GM12878 (cell line): ENCODE measurements around the gene CAMK2A. TPM values are rescaled to one million over a fixed set of nuclear protein-coding genes. Genes with fewer than 3 reads are reported as not detected.

Experiments used
- ATAC-seq: fragments of 200-7000 bp; cut with Tn5 transposase; 3 replicates; pipeline ENCODE4 v1.9.1; 2020; ENCODE audit warnings: mild to moderate bottlenecking, moderate library complexity
- BruUV-seq: library from RNA; stranded (reverse); fragments of 400-500 nt; replicated peaks from 2 replicates; lab custom pipeline; 2021; lab: Mats Ljungman, UMichigan
- CTCF ChIA-PET: fragments of 300-600 bp; sonication (Branson Sonifier 250); formaldehyde crosslinking; extraction: SDS; loops from one replicate; lab custom pipeline; 2021; ENCODE audit warnings: inconsistent platforms; lab: Yijun Ruan, JAX
- POLR2A ChIA-PET: fragments of 350-600 bp; formaldehyde crosslinking; extraction: SDS; loops from one replicate; lab custom pipeline; 2021; ENCODE audit warnings: inconsistent platforms; lab: Charles Lee
- RAD21 ChIA-PET: fragments of 300-600 bp; sonication (Branson Sonifier 250); formaldehyde crosslinking; loops from one replicate; lab custom pipeline; 2023; ENCODE audit warnings: antibody characterized with exemption; ENCODE audit not compliant: unreplicated experiment; lab: Charles Lee
- SMC1A ChIA-PET: fragments of 300-600 bp; sonication (Branson Sonifier 250); formaldehyde crosslinking; loops from one replicate; lab custom pipeline; 2023; ENCODE audit not compliant: unreplicated experiment, uncharacterized antibody; lab: Charles Lee
- DNase-seq: peaks from one replicate; pipeline ENCODE4 v3.0.0-alpha.2; 2011; ENCODE audit warnings: low read depth, low spot score
- FAIRE-seq: peaks from 3 replicates; lab custom pipeline; 2011; peaks lifted over from hg19 to GRCh38; lab: Jason Lieb, UNC
- H2AFZ ChIP-seq: 2 replicates; pipeline ENCODE4 v1.6.0; 2011; ENCODE audit warnings: low read depth, low read length, control low read depth; ENCODE audit not compliant: control insufficient read depth
- H3K27ac ChIP-seq: 2 replicates; pipeline ENCODE4 v1.5.1; 2011; ENCODE audit warnings: control low read depth; ENCODE audit not compliant: control insufficient read depth, insufficient read depth
- H3K27me3 ChIP-seq, 2 experiments: replicated peaks in 1 of 2; 2 replicates each; pipeline versions ENCODE4 v1.6.0 to v1.6.1; 2011; ENCODE audit warnings: low read length in 1 of 2; ENCODE audit not compliant: control insufficient read depth in 2 of 2, insufficient read depth in 2 of 2
- H3K36me3 ChIP-seq, 2 experiments: 2 replicates each; pipeline ENCODE4 v1.5.1; 2011; ENCODE audit warnings: low read length in 1 of 2; ENCODE audit not compliant: control insufficient read depth in 2 of 2, insufficient read depth in 2 of 2
- H3K4me1 ChIP-seq: 2 replicates; pipeline ENCODE4 v1.6.1; 2011; ENCODE audit warnings: mild to moderate bottlenecking, low read length, moderate library complexity, mixed read lengths; ENCODE audit not compliant: control insufficient read depth, insufficient read depth
- H3K4me2 ChIP-seq: 2 replicates; pipeline ENCODE4 v1.6.0; 2011; ENCODE audit warnings: control low read depth; ENCODE audit not compliant: control insufficient read depth, insufficient read depth
- H3K4me3 ChIP-seq: fragments of 200-600 bp; sonication (generic); 2 replicates; pipeline ENCODE4 v1.5.1; 2016
- H3K79me2 ChIP-seq: 2 replicates; pipeline ENCODE4 v1.6.0; 2011; ENCODE audit warnings: low read length; ENCODE audit not compliant: control insufficient read depth, insufficient read depth
- H3K9ac ChIP-seq: 2 replicates; pipeline ENCODE4 v1.8.0; 2011; ENCODE audit warnings: low read length, control low read depth, mixed read lengths; ENCODE audit not compliant: control insufficient read depth, insufficient read depth
- H3K9me3 ChIP-seq: replicated peaks from 3 replicates; pipeline ENCODE4 v1.5.1; 2011; ENCODE audit warnings: mild to moderate bottlenecking, low read length; ENCODE audit not compliant: control insufficient read depth, insufficient read depth
- H4K20me1 ChIP-seq: 2 replicates; pipeline ENCODE4 v1.6.0; 2011; ENCODE audit not compliant: control insufficient read depth, insufficient read depth
- CHD2 ChIP-seq: IDR thresholded peaks from 2 replicates; pipeline ENCODE4 v1.6.1; 2011; ENCODE audit warnings: low read depth, low read length, improper control_type of control experiment, borderline replicate concordance
- KLF5 ChIP-seq: fragments of 450-650 bp; IDR thresholded peaks from 2 replicates; pipeline ENCODE4 v1.6.1; 2014; ENCODE audit warnings: mild to moderate bottlenecking; ENCODE audit not compliant: partially characterized antibody
- NR2F1 ChIP-seq: fragments of 450-650 bp; conservative IDR thresholded peaks from 2 replicates; pipeline ENCODE4 v1.6.1; 2017; ENCODE audit warnings: mild to moderate bottlenecking
- PRDM15 ChIP-seq: fragments of 450-650 bp; formaldehyde crosslinking; IDR thresholded peaks from 2 replicates; pipeline ENCODE4 v1.4.0; 2020; ENCODE audit warnings: mild to moderate bottlenecking, moderate library complexity
- SMC3 ChIP-seq: IDR thresholded peaks from 2 replicates; pipeline ENCODE4 v1.6.1; 2011; ENCODE audit warnings: low read length, improper control_type of control experiment, borderline replicate concordance
- WGBS: methylation state at CpG from one replicate; pipeline ENCODE4 v1.1.6; 2016; ENCODE audit warnings: low lambda C conversion rate; ENCODE audit not compliant: insufficient replicate concordance, insufficient coverage; ENCODE audit errors: missing lambda C conversion rate; 5-methylcytosine and 5-hydroxymethylcytosine counted together
- in situ Hi-C: fragments of 300-500 bp; cut with MboI; formaldehyde crosslinking; loops from 9 replicates; pipeline ENCODE4 v1.14.3; 2018; ENCODE audit warnings: mixed read lengths
- intact Hi-C: fragments of 100-400 bp; cut with micrococcal nuclease; formaldehyde crosslinking; loops from one replicate; pipeline ENCODE4 v1.14.2; 2022; ENCODE audit not compliant: unreplicated experiment
- polyA plus RNA-seq, 11 experiments: library from polyadenylated mRNA; depleted of rRNA in 4 of 11; unstranded in 6 of 11; stranded (reverse) in 5 of 11; fragments of >200 nt; fragmentation: Nextera tagmentation in 4 of 11; fragmentation: Illumina TruSeq in 1 of 11; extraction: Ambion mirVana in 4 of 11; extraction: Trizol in 1 of 11; gene quantifications; 1 replicate in 1 of 11; 2 replicates in 10 of 11; pipeline versions ENCODE4 v1.2.1 to v1.2.3, GENCODE V29; 2011 to 2016; ENCODE audit warnings: inconsistent platforms in 2 of 11, missing spikeins in 2 of 11, low read depth in 1 of 11
- total RNA-seq, 4 experiments: library from RNA; depleted of rRNA in 3 of 4; stranded (reverse); fragments of >200 nt in 3 of 4; fragmentation: Illumina TruSeq in 1 of 4; extraction: Trizol in 1 of 4; gene quantifications; 2 replicates each; pipeline versions ENCODE4 v1.2.1 to v1.2.3, GENCODE V29; 2013 to 2021
- TF ChIP-seq, protein P1 (sequence below): IDR thresholded peaks from 2 replicates; pipeline ENCODE4 v1.6.1; 2011; ENCODE audit warnings: low read depth, mild to moderate bottlenecking, low read length, moderate library complexity, borderline replicate concordance; ENCODE audit errors: extremely low read depth
- TF ChIP-seq, protein P2 (sequence below): IDR thresholded peaks from 2 replicates; pipeline ENCODE4 v1.6.1; 2011; ENCODE audit warnings: borderline replicate concordance, low read depth, mild to moderate bottlenecking, moderate library complexity, low read length; ENCODE audit not compliant: insufficient read depth, poor library complexity, severe bottlenecking

The CAMK2A gene
- total and polyA plus RNA-seq, 10 of the 15 experiments (the other 5 are each of a cell fraction or from before 2014, with no cell fraction given): 0.11 TPM; not detected in 9

DNA sequence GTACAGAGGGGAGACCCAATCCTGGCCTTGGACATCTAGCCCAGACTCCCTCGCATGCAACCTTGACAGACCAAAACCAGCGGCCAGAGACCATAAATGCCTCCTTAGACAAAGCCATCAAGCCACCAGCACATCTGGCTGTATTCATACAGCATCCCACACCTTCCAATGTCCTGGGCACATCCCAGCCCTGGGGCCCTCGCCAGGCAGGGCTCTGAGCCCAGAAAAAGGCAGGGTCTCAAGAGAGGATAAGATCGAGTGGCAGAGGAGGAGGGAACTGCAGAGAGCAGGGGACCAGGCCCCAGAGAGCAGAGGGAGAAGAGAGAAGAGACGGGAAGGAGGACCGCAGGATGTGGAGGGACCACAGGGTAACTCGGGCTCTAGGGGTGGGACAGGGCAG is 45.4 kb downstream of the CAMK2A start:
- BruUV-seq: no TSS peak
- TF ChIP-seq PRDM15 (CRISPR knock-in tag) (no peak), CHD2 (no peak), SMC3 (no peak), NR2F1 (no peak), KLF5 (no peak)
- TF ChIP-seq, protein P1, sequence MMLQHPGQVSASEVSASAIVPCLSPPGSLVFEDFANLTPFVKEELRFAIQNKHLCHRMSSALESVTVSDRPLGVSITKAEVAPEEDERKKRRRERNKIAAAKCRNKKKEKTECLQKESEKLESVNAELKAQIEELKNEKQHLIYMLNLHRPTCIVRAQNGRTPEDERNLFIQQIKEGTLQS: no peak
- TF ChIP-seq, protein P2, sequence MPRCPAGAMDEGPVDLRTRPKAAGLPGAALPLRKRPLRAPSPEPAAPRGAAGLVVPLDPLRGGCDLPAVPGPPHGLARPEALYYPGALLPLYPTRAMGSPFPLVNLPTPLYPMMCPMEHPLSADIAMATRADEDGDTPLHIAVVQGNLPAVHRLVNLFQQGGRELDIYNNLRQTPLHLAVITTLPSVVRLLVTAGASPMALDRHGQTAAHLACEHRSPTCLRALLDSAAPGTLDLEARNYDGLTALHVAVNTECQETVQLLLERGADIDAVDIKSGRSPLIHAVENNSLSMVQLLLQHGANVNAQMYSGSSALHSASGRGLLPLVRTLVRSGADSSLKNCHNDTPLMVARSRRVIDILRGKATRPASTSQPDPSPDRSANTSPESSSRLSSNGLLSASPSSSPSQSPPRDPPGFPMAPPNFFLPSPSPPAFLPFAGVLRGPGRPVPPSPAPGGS: no peak
- TF ChIP-seq, all 136 proteins: peak for 0
- H3K4me2 ChIP-seq: no peak overlapping the region
- POLR2A ChIA-PET: no interaction called here
- H3K79me2 ChIP-seq: no peaks in the 10 kb centered on the region
- no peak for DNase-seq
- H3K9me3 ChIP-seq: no peaks in the 10 kb centered on the region
- intact Hi-C loops (no loop called here), in situ Hi-C loops (no loop called here)
- H3K27me3 ChIP-seq: 0 out of 4 replicates have a peak, but pooled peaks cover 0 to 1% of the 10 kb centered on the region in 2 experiments
- SMC1A ChIA-PET: no interaction called here
- no peak overlapping the region for H3K27ac ChIP-seq
- RAD21 ChIA-PET: no interaction called here
- FAIRE-seq: no peak
- no peaks in the 10 kb centered on the region for H4K20me1 ChIP-seq
- H3K36me3 ChIP-seq: no peaks in the 10 kb centered on the region
- H3K9ac ChIP-seq: no peak overlapping the region
- ATAC-seq: no peak
- CTCF ChIA-PET: no interaction called here
- no peaks in the 10 kb centered on the region for H3K4me1 ChIP-seq
- 21% methylated on average over 7 of the region's 7 CpGs for WGBS
- no peak overlapping the region for H3K4me3 ChIP-seq
- no peak overlapping the region for H2AFZ ChIP-seq
